Measurements from ENCODE around the gene ANKRD44.

ANKRD44 gene

DNA sequence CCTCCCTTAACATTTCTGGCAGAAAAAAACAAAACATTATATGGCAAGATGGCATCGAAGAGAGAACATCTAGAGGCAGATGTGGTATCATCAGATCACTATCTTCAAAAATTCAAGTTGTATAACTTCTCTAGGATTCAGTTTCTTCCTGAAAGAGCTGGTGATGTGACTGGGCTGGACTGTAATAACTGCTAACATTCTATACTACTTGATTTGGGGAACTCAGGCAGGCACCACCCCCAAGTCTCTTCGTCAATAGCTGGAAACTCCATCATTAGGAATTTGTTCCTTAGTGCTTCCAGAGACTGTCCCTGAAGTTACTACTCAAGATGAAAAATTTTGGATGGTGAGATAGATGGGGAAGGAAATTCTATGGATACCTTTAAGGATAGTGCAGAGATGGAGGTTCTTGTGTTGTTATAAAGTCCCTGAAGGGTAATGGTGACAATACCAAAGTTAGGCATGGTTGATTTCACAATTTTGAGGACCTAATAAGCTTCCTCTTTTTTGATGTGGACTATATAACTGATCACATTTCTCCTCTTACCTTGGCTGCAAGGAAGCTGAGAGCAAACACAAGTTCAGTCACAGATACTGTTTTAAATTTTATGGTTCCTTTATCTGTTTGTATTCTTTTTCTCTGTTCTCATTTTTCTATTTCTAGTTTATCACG, 324.9 kb downstream of the ANKRD44 start:
- Histone ChIP-seq H3K27me3 (ENCODE audit: insufficient read depth, low read length) (no peaks in the 10 kb centered on the region), H2AFZ (ENCODE audit: low read length) (no peak overlapping the region), H3K4me2 (ENCODE audit: low read length) (no peak overlapping the region), H3K36me3 (ENCODE audit: insufficient read depth, low read length) (peaks cover 5% of the 10 kb centered on the region; the same call in 1 of the 2 replicates), H3F3A (ENCODE audit: insufficient read depth, low read length) (no peaks in the 10 kb centered on the region), H3K9me3 (ENCODE audit: low read length) (no peaks in the 10 kb centered on the region), H3K79me2 (ENCODE audit: insufficient read depth, low read length) (no peaks in the 10 kb centered on the region), H3K9me2 (ENCODE audit: low read depth, low read length) (no peaks in the 10 kb centered on the region), H3K4me1 (ENCODE audit: insufficient read depth, low read length, severe bottlenecking) (peaks cover 12% of the 10 kb centered on the region), H3K9ac (ENCODE audit: low read length) (no peak overlapping the region), H4K20me1 (ENCODE audit: insufficient read depth, low read length) (no peaks in the 10 kb centered on the region), H3K4me3 (ENCODE audit: low read depth, low read length, poor library complexity, severe bottlenecking) (no peak overlapping the region), H3K27ac (ENCODE audit: low read depth, low read length, poor library complexity, severe bottlenecking) (no peak overlapping the region)
- TF ChIP-seq EZH2 (IDR thresholded peaks at IDR 0.05; ENCODE audit: borderline replicate concordance, low read length) = no peak
- TF ChIP-seq, protein P1, sequence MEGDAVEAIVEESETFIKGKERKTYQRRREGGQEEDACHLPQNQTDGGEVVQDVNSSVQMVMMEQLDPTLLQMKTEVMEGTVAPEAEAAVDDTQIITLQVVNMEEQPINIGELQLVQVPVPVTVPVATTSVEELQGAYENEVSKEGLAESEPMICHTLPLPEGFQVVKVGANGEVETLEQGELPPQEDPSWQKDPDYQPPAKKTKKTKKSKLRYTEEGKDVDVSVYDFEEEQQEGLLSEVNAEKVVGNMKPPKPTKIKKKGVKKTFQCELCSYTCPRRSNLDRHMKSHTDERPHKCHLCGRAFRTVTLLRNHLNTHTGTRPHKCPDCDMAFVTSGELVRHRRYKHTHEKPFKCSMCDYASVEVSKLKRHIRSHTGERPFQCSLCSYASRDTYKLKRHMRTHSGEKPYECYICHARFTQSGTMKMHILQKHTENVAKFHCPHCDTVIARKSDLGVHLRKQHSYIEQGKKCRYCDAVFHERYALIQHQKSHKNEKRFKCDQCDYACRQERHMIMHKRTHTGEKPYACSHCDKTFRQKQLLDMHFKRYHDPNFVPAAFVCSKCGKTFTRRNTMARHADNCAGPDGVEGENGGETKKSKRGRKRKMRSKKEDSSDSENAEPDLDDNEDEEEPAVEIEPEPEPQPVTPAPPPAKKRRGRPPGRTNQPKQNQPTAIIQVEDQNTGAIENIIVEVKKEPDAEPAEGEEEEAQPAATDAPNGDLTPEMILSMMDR (IDR thresholded peaks at IDR 0.05; ENCODE audit: low read length) = no peak

DNA sequence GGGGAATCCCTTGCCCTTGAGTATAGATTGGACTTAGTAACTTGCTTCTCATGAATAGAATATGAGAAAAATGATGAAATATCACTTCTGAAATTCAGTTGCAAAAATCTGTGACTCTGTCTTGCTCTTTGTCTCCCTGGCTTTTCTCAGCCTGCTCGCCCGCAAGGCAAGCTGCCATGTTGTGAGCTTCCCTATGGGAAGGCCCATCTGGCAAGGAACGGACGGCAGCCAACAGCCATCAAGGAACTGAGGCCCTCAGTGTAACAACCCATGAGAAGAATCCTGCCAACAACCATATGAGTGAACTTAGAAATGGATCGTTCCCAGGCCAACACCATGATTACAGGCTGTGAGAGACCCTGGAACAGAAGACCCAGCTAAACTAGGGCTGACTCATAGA, 325.7 kb downstream of the ANKRD44 start:
- Histone ChIP-seq H3K9ac (ENCODE audit: low read length) (no peak overlapping the region), H3K27me3 (ENCODE audit: insufficient read depth, low read length) (no peaks in the 10 kb centered on the region), H4K20me1 (ENCODE audit: insufficient read depth, low read length) (no peaks in the 10 kb centered on the region), H3K79me2 (ENCODE audit: insufficient read depth, low read length) (no peaks in the 10 kb centered on the region), H3F3A (ENCODE audit: insufficient read depth, low read length) (no peaks in the 10 kb centered on the region), H2AFZ (ENCODE audit: low read length) (no peak overlapping the region), H3K9me2 (ENCODE audit: low read depth, low read length) (no peaks in the 10 kb centered on the region), H3K4me3 (ENCODE audit: low read depth, low read length, poor library complexity, severe bottlenecking) (no peak overlapping the region), H3K4me1 (ENCODE audit: insufficient read depth, low read length, severe bottlenecking) (peaks cover 12% of the 10 kb centered on the region), H3K27ac (ENCODE audit: low read depth, low read length, poor library complexity, severe bottlenecking) (no peak overlapping the region), H3K4me2 (ENCODE audit: low read length) (no peak overlapping the region), H3K36me3 (ENCODE audit: insufficient read depth, low read length) (0 out of 2 replicates have a peak, but pooled peaks cover 5% of the 10 kb centered on the region), H3K9me3 (ENCODE audit: low read length) (no peaks in the 10 kb centered on the region)
- TF ChIP-seq, protein P1 (IDR thresholded peaks at IDR 0.05; ENCODE audit: low read length) = no peak
- TF ChIP-seq EZH2 (IDR thresholded peaks at IDR 0.05; ENCODE audit: borderline replicate concordance, low read length) = no peak

DNA sequence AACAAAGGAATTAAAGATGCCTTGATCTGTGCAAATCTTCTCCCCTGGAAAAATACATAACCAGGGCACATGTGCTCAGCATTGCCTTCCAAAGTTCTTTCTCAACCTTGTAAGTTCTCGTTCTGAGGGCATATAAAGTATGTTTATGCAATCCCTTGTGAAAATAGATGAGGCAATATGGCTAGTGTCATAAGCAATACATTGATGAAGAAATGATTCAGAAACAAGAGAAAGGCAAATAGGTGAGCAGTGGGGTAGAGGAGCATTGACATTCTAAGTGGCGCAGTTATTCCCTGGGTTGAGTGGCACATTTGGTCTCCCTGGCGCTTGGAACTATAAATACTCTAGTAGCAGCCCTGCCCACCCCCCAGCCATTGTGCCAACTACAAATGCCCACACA, 326.6 kb downstream of the ANKRD44 start:
- no peaks in the 10 kb centered on the region for H3K9me2 ChIP-seq (ENCODE audit: low read depth, low read length)
- no peak for TF ChIP-seq EZH2 (IDR thresholded peaks at IDR 0.05; ENCODE audit: borderline replicate concordance, low read length)
- no peak overlapping the region for H3K27ac ChIP-seq (ENCODE audit: low read depth, low read length, poor library complexity, severe bottlenecking)
- H3K4me2 ChIP-seq (ENCODE audit: low read length) = no peak overlapping the region
- no peaks in the 10 kb centered on the region for H3K9me3 ChIP-seq (ENCODE audit: low read length)
- no peak overlapping the region for H3K9ac ChIP-seq (ENCODE audit: low read length)
- no peak overlapping the region for H2AFZ ChIP-seq (ENCODE audit: low read length)
- 0 out of 2 replicates have a peak, but pooled peaks cover 5% of the 10 kb centered on the region for H3K36me3 ChIP-seq (ENCODE audit: insufficient read depth, low read length)
- H4K20me1 ChIP-seq (ENCODE audit: insufficient read depth, low read length) = no peaks in the 10 kb centered on the region
- no peaks in the 10 kb centered on the region for H3F3A ChIP-seq (ENCODE audit: insufficient read depth, low read length)
- no peak overlapping the region for H3K4me3 ChIP-seq (ENCODE audit: low read depth, low read length, poor library complexity, severe bottlenecking)
- peaks cover 12% of the 10 kb centered on the region for H3K4me1 ChIP-seq (ENCODE audit: insufficient read depth, low read length, severe bottlenecking)
- no peaks in the 10 kb centered on the region for H3K27me3 ChIP-seq (ENCODE audit: insufficient read depth, low read length)
- no peaks in the 10 kb centered on the region for H3K79me2 ChIP-seq (ENCODE audit: insufficient read depth, low read length)

DNA sequence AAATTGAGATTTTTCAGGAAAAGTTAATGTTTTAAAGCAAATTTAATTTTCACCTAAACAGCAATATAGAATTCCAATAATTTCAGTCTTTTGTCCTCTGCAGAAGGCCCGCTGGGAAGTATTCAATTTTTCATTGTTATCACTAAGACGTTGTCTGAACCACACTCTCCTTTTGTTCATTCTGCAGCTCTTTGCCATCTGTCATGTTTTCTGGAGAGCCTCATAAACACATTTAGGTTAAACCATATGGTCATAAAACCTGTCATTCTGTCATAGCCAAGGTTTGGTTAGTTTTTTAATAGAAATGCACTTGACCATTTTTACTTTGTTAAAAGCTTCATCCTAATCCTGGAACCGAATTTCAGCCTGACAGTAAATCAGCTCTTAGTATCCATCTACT, 330.1 kb downstream of the ANKRD44 start:
- TF ChIP-seq, protein P1 (IDR thresholded peaks at IDR 0.05; ENCODE audit: low read length) = no peak
- no peak for TF ChIP-seq EZH2 (IDR thresholded peaks at IDR 0.05; ENCODE audit: borderline replicate concordance, low read length)
- H2AFZ ChIP-seq (ENCODE audit: low read length) = no peak overlapping the region
- no peak overlapping the region for H3K4me2 ChIP-seq (ENCODE audit: low read length)
- H3K27me3 ChIP-seq (ENCODE audit: insufficient read depth, low read length) = no peaks in the 10 kb centered on the region
- H3K9me3 ChIP-seq (ENCODE audit: low read length) = no peaks in the 10 kb centered on the region
- no peaks in the 10 kb centered on the region for H3K9me2 ChIP-seq (ENCODE audit: low read depth, low read length)
- H3K9ac ChIP-seq (ENCODE audit: low read length) = no peak overlapping the region
- no peaks in the 10 kb centered on the region for H3K4me1 ChIP-seq (ENCODE audit: insufficient read depth, low read length, severe bottlenecking)
- H4K20me1 ChIP-seq (ENCODE audit: insufficient read depth, low read length) = no peaks in the 10 kb centered on the region
- no peak overlapping the region for H3K4me3 ChIP-seq (ENCODE audit: low read depth, low read length, poor library complexity, severe bottlenecking)
- no peak overlapping the region for H3K27ac ChIP-seq (ENCODE audit: low read depth, low read length, poor library complexity, severe bottlenecking)
- no peaks in the 10 kb centered on the region for H3F3A ChIP-seq (ENCODE audit: insufficient read depth, low read length)
- H3K79me2 ChIP-seq (ENCODE audit: insufficient read depth, low read length) = no peaks in the 10 kb centered on the region
- no peaks in the 10 kb centered on the region; the same call in 1 of the 2 replicates for H3K36me3 ChIP-seq (ENCODE audit: insufficient read depth, low read length)
